NCI-H345 treated with DMSO at 0.1 percent for 48 hours (cell line): ENCODE measurements around the gene TAF12.
A peak's percentile ranks its signal among the peaks of the same experiment; 100 is the strongest.
"Not testable (repeated sequence)": the region's sequence is repeated elsewhere in the genome, so short reads cannot be mapped to it uniquely, and the experiment has no call there.

Source experiments
- DNase-seq: peaks from one replicate; lab custom pipeline; 2025; ENCODE audit not compliant: unreplicated experiment; lab: John Stamatoyannopoulos, UW

TAF12 gene, protein sequence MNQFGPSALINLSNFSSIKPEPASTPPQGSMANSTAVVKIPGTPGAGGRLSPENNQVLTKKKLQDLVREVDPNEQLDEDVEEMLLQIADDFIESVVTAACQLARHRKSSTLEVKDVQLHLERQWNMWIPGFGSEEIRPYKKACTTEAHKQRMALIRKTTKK

GRCh38 chr1:28642847-28643635 is at the start of gene TAF12:
TAF12 (minus strand) TSS chr1:28643067; CDS start chr1:28622081, 20,986 bp downstream.
- DNase-seq, result peak; percentile 93

DNA sequence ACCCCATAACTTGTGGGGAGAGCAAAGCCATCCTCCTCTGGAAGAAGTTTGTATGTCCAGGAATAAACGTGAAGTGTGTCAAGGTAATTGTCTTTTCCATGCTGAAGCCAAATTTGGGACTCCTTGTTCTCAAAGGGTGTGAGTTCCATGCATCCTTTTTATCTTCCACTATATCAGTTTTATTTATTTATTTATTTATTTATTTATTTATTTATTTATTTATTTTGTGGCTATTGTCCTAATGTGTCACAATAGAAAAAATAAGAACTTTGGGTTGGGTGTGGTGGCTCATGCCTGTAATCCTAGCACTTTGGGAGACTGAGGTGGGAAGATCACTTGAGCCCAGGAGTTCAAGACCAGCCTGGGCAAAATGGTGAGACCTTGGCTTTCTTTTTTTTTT is 48.8 kb upstream of the TAF12 start:
- DNase-seq, result not testable (repeated sequence)

DNA sequence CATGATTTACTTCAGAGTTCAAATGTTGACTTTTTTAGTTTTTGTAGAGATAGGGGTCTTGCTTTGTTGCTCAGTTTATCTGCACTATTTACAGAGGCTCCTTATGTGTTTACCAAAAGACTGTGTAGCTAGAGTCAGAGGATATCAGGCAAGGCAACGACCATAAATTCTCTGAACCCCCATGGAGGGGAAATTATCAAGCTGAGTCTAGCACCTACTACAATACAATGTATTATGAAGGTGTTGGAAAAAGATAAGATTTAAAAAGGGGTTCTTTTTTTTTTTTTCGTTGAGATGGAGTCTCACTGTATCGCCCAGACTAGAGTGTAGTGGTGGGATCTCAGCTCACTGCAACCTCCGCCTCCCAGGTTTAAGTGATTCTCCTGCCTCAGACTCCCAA is 42.1 kb upstream of the TAF12 start:
- no peak for DNase-seq

DNA sequence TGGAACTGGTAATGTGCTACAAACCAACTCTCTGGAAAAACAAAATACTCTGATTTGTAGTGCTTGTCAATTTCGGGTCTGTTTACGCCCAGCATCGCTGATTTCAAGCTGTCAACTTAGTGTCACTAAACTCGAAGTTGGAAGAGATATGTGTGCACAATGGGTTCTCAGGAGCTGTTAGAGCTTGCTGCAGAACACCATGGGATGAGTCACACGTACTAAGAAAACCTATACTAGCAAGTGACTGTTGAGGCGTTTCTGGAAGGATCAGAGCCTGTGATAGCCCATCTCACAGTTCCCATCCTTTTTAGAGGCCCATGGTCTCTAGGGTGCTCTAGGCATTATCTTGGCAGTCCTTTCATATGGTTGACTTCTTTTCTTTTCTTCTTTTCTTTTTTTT is 40.0 kb upstream of the TAF12 start:
- DNase-seq, result no peak

GRCh38 chr1:28680151-28680550 is 37.3 kb upstream of the TAF12 start:
- no peak for DNase-seq

DNA sequence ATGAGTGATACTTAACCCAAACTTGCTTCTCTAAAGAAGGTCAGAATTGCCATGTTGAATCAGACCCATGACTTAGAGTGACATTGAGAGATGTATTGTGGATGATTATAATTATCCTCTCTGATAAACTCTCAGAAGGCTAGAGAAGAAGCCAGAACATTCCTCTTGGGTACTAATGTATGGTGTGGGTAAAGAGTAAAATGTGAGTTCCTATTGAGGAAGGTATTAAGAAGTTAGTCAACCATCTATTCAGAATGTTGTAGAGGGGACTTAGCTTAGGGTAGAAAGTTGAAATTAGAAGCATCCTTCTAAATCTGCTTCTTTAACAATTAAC is 33.0 kb upstream of the TAF12 start:
- no peak for DNase-seq

GRCh38 chr1:28672971-28673370 is 30.1 kb upstream of the TAF12 start:
- DNase-seq, result not testable (repeated sequence)

DNA sequence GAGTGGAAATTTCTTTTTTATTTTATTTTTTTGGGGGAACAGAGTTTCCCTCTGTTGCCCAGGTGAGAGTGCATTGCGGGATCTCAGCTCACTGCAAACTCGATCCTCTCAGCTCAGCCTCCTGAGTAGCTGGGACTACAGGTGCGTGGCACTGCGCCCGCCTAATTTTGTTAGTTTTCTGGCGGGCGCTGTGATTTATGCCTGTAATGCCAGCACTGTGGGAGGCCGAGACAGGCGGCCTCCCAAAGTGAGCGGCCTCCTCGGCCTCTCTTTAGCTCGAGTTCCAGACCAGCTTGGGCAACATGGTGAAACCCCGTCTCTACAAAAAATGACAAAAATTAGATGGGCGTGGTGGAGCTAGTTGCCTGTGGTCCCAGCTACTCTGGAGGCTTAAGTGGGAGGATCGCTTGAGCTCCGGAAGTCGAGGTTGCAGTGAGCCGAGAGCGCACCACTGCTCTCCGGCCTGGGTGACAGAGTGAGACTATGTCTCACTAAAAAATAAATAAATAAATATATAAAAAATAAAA is 28.4 kb upstream of the TAF12 start:
- no peak for DNase-seq

DNA sequence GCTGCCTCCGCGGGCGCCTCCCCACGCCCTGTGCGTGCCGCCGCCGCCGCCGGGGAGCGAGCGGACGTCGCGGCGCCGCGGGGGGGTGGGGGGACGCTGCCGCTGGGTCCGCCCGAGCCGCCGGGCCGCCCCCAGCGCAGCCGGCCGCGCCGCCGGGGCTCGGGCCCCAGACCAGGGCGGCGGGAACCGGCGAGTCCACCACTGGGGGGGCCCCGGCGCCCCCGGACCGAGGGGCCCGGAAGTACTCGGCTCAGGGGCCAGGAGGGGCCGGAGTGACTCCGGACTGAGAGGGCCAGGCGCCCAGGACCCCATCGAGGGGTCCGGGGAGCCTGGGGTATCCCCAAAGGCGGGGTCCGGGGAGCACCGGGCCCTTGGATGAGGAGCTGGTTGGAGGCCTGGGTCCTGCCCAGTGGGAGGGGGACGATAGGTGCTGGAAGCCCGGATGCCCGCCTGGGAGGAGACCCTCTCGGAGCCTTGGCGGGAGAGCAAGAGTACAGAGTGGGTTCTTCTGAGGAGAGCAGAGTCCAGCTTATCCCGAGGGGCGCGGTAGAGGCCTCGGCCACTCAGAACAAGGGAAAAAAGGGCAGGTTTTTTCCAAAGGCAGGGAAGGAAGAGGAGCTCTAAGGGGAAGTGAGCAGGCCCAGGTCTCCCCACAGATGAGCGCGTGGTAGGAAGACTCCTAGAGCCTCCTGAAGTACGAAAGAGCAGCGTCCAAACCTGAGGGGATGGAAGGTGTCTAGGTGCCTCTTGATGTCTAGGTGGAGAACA is 26.3 kb upstream of the TAF12 start:
- DNase-seq, result peak; percentile 36

GRCh38 chr1:28668191-28668955 is 25.5 kb upstream of the TAF12 start, which contains the start of gene GMEB1:
GMEB1 (plus strand) TSS chr1:28668784; CDS start chr1:28683613, 14,829 bp downstream.
- DNase-seq, result peak; percentile 76

- no peak for DNase-seq
Observed at GRCh38 chr1:28666806-28667205, 23.9 kb upstream of the TAF12 start.

DNA sequence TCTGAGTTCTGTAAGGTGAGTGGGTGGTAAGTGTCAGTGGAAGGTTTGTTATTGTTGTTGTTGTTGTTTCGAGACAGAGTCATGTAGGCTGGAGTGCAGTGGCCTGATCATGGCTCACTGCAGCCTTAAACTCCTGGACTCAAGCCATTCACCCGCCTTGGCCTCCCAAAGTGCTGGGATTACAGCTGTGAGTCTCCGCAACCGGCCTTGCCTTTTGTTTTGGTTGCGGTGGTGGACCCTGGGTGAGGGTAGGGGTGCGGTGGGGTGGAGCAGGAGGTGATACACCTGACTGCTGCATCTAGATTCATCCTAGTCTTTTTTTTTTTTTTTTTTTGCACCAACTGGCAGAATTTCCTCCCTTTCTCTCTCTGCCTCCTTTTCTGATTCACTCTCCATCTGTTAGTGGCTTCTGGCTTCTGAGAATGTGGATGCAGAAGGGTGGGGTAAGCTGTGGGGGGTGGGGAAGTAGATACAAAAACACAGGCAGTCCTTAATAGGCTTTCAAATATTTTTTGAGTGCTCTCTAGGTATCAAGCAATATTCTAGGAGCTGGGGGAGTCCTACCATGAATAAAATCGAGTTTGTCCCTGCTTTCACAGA is 21.1 kb upstream of the TAF12 start:
- no peak for DNase-seq

DNA sequence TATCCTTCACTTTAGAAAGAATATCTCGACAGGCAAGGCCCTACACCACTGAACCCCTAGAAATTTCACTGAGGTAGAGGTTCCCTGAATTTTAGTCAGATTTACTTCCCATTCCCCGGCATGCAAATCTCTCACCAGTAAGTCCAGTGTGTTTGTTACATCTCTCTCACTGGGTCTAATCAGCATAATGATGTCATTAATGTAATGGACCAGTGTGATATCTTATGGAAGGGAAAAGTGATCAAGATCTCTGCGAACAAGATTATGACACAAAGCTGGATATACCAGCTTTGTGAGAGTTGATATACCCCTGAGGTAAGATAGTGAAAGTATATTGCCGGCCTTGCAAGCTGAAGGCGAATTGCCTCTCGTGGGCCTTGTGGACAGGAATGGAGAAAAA is 13.5 kb upstream of the TAF12 start:
- no peak for DNase-seq

GRCh38 chr1:28655448-28656311 is 12.8 kb upstream of the TAF12 start:
- not testable (repeated sequence) for DNase-seq

GRCh38 chr1:28653870-28654269 is 11.0 kb upstream of the TAF12 start:
- DNase-seq, result not testable (repeated sequence)

DNA sequence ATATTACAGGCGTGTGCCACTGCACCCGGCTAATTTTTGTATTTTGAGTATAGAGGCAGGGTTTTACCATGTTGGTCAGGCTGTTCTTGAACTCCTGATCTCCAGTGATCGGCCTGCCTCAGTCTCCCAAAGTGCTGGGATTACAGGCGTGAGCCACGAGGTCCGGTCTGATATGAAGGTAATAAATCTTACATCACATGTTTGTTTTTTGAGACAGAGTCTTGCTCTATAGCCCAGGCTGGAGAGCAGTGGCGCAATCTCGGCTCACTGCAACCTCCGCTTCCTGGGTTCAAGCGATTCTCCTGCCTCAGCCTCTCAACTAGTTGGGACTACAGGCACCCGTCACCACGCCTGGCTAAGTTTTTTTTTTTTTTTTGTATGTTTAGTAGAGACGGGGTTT is 10.2 kb upstream of the TAF12 start:
- DNase-seq, result not testable (repeated sequence)

DNA sequence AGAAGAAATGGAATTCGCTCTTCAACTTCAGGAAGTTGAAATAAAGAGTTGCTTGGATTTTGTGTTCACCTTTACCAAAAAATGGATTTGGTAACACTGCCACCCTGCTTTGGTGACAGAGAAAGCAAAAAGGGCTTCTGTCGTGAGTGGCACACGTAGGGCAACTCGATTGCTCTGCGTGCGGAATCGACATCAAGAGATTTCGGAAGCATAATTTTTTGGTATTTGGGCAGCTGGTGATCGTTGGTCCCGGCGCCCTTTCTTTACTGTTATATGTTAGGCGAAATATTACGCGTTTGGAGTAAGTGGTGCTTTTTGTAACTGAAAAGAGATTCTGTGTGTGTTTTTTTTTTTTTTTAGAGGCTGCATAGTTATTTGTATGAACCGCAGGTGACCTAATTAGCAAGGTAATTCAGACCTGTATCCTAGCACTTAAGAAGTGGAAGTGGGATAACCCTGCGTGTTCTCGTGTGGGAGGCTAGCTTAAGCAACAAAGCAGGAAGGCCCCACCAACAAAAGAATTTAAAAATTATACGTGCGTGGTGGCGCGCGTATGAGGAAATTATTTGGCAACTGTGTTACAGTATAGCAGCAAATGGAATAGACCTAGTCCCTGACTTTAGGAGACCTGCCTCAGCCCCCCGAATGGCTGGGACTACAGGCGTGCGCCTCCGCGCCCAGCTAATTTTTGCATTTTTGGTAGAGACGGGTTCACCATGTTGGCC is 5.8 kb upstream of the TAF12 start, which contains the start of gene RNU11:
Gene RNU11 (plus strand): TSS at position 127 of the 725 bp plus-strand sequence.
- DNase-seq, result peak; percentile 97

DNA sequence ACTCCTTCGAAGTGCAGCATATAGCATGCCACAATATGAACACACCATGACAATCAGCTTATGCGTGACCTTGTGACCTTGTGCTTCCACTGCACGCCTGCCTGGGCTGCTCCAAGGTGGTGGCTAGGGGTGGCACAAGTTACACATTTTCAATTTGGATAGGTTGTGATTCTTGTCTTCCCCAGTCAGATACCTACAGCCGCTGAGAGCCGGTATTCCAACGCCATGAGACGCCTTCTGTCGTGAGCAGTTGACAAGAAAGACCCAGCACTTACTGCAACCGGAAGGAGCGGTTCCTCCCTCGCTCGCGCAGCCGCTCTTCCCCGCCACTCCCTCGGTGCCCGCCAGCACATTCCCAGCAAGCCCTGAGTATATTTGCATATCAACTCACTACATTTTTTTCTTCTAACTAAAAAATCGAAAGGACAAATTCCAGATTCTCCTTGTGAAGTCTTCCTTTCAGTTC is 5.2 kb upstream of the TAF12 start:
- DNase-seq, result peak; percentile 97

- no peak for DNase-seq
Observed at GRCh38 chr1:28646040-28646439, 3.2 kb upstream of the TAF12 start.
